Measurements from ENCODE around the gene REV1.
A peak's percentile ranks its signal among the peaks of the same experiment; 100 is the strongest.

The REV1 gene

DNA sequence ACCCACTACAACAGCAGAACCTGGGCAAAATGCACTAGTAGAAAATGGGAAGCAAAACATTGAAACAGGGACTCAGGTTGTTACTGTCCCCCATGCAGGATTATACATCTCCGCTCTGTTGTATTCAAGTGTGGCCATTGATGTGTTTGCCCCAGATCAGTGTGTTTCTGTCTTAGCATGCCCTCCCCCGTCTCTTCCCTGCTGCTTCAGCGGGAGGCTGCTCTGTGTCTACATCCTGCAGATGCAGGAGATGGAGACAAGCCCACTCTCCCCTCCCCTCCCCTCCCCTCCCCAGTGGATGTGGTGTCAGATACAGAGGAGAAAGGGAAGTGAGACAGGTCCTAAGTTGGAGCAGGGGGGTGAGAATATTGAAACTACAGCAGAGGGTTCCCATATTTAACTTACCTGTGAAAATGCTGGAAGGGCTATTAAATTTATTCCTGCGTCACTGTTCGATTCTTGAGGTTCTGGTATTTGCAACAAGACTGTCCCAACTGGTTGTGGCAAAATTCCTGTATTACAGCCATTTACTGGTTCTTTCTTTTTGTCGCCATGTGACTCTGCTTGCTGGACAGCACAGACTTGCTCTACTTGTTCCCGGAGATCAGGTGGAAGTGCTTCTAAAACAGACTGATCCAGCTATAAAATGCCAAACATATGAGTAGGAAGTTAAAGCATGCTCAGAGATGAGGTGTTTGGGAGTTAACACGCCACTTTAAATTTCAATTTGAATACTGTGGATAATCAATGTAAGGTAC lies 85.6 kb downstream of the REV1 start:
- no peak overlapping the region for H2AFZ ChIP-seq (ENCODE audit: low read length, unreplicated experiment)
- no peak overlapping the region for H3K4me3 ChIP-seq (ENCODE audit: low read depth, low read length)
- no peaks in the 10 kb centered on the region for H3K27me3 ChIP-seq (ENCODE audit: insufficient read depth, low read length)
- H3K27ac ChIP-seq (ENCODE audit: low read depth, low read length), result no peak overlapping the region
- peaks cover 13% of the 10 kb centered on the region for H3K4me1 ChIP-seq (ENCODE audit: control insufficient read depth, insufficient read depth, low read length, unreplicated experiment)
- H3K36me3 ChIP-seq (ENCODE audit: insufficient read depth, low read length), result peaks cover 51% of the 10 kb centered on the region
- no peaks in the 10 kb centered on the region for H3K79me2 ChIP-seq (ENCODE audit: control insufficient read depth, insufficient read depth, low read length, unreplicated experiment)

DNA sequence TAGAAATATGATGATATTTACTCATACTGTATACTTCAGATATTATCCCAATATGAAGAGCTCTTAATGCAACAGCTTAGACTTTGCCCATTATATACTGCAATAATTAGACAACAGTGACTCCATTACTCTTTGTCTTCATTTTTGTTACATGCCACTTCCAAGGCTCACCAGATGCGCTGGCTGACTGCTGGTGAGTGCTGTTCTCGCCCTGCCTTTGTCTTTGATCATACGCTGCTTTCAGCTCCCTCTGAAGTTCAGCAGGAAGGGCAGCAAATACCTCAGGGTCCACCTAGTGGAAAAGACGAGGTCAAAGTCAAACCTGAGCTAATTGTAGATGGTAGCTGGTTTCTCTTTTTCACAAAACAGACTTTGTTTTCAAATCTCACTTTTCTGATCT lies 86.3 kb downstream of the REV1 start:
- H3K27ac ChIP-seq (ENCODE audit: low read depth, low read length), result peak overlapping the region; percentile 7; the same call in 1 of the 2 replicates

DNA sequence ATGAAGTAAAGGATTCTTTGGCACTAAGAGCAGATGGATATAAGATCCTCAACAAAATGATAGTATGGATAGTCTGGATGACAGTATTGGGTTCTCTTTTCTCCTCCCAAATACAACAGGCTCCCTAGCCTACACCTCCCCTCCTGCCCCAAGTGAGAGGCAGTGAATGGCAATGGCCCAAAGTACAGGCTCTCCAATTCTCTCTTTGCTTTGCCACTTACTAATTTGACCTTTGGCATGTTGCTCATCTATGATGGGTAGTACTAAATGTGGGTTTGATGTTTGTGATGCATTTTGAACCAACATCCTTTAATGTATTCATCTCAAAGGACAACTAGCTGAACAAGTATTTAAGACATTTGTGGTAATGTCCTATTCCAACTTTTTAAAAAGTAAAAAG lies 86.7 kb downstream of the REV1 start:
- peak overlapping the region; percentile 7; the same call in 1 of the 2 replicates for H3K27ac ChIP-seq (ENCODE audit: low read depth, low read length)
- H3K79me2 ChIP-seq (ENCODE audit: control insufficient read depth, insufficient read depth, low read length, unreplicated experiment), result no peaks in the 10 kb centered on the region
- H3K36me3 ChIP-seq (ENCODE audit: insufficient read depth, low read length), result peaks cover 57% of the 10 kb centered on the region
- H3K27me3 ChIP-seq (ENCODE audit: insufficient read depth, low read length), result no peaks in the 10 kb centered on the region
- H3K4me3 ChIP-seq (ENCODE audit: low read depth, low read length), result no peak overlapping the region
- H3K4me1 ChIP-seq (ENCODE audit: control insufficient read depth, insufficient read depth, low read length, unreplicated experiment), result peaks cover 13% of the 10 kb centered on the region
- H2AFZ ChIP-seq (ENCODE audit: low read length, unreplicated experiment), result no peak overlapping the region

More for the DNA sequence above, 86.3 kb downstream of the REV1 start:
- Histone ChIP-seq H3K4me1 (ENCODE audit: control insufficient read depth, insufficient read depth, low read length, unreplicated experiment) (peaks cover 13% of the 10 kb centered on the region), H2AFZ (ENCODE audit: low read length, unreplicated experiment) (no peak overlapping the region), H3K4me3 (ENCODE audit: low read depth, low read length) (no peak overlapping the region), H3K79me2 (ENCODE audit: control insufficient read depth, insufficient read depth, low read length, unreplicated experiment) (no peaks in the 10 kb centered on the region), H3K27me3 (ENCODE audit: insufficient read depth, low read length) (no peaks in the 10 kb centered on the region), H3K36me3 (ENCODE audit: insufficient read depth, low read length) (peaks cover 56% of the 10 kb centered on the region)

DNA sequence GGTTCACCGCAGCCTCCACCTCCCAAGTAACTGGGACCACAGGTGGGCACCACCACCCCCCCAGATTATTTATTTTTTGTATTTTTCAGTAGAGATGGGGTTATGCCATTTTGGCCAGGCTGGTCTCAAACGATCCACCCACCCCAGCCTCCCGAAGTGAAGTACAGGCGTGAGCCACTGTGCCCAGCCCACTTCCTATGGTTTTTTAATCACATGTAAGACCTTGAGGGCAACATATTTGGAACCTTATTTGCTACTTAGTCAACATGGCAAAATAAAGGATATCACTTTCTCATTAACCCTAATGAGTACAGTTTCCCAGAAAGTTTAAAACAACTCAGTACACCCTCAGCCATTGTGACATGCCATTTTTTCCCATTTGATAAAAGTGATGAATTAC lies 88.0 kb downstream of the REV1 start:
- no peaks in the 10 kb centered on the region for H3K27me3 ChIP-seq (ENCODE audit: insufficient read depth, low read length)
- H2AFZ ChIP-seq (ENCODE audit: low read length, unreplicated experiment), result no peak overlapping the region
- H3K4me1 ChIP-seq (ENCODE audit: control insufficient read depth, insufficient read depth, low read length, unreplicated experiment), result peaks cover 13% of the 10 kb centered on the region
- H3K36me3 ChIP-seq (ENCODE audit: insufficient read depth, low read length), result peaks cover 59% of the 10 kb centered on the region
- no peaks in the 10 kb centered on the region for H3K79me2 ChIP-seq (ENCODE audit: control insufficient read depth, insufficient read depth, low read length, unreplicated experiment)
- H3K4me3 ChIP-seq (ENCODE audit: low read depth, low read length), result no peak overlapping the region
- no peak overlapping the region for H3K27ac ChIP-seq (ENCODE audit: low read depth, low read length)

DNA sequence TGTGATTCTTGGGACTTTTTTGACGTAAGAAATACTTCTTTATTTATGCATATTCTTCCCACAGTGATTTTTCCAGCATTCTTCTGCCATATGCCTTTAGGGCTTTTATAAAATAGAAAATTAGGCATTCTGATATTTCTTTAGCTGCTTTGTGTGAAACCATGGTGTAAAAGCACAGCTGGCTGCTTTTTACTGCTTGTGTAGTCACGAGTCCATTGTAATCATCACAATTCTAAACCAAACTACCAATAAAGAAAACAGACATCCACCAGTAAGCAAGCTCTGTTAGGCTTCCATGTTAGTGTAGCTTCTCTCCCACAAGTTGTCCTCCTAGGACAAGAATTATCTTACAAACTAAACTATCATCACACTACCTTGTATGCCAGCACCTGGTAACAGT lies 90.0 kb downstream of the REV1 start:
- Histone ChIP-seq H3K4me3 (ENCODE audit: low read depth, low read length) (no peak overlapping the region), H3K4me1 (ENCODE audit: control insufficient read depth, insufficient read depth, low read length, unreplicated experiment) (peaks cover 13% of the 10 kb centered on the region), H3K27me3 (ENCODE audit: insufficient read depth, low read length) (no peaks in the 10 kb centered on the region), H3K27ac (ENCODE audit: low read depth, low read length) (no peak overlapping the region), H2AFZ (ENCODE audit: low read length, unreplicated experiment) (no peak overlapping the region), H3K79me2 (ENCODE audit: control insufficient read depth, insufficient read depth, low read length, unreplicated experiment) (no peaks in the 10 kb centered on the region), H3K36me3 (ENCODE audit: insufficient read depth, low read length) (peaks cover 58% of the 10 kb centered on the region)

DNA sequence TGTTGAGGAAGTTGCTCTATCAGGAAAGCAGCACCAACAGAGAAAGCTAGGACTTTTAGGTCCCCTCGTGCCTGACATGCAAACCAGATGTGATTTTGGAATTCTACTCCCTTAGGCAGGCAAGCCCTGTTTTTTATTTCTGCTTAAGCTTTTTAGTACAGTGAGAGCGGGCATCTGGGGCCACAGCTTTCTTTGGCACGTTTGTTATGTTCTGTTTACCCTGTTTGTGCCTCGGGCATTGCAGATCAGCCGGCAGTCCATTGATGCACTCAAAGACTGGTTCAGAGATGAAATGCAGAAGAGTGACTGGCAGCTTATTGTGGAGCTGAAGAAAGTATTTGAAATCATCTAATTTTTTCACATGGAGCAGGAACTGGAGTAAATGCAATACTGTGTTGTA lies 90.8 kb downstream of the REV1 start:
- peaks cover 58% of the 10 kb centered on the region for H3K36me3 ChIP-seq (ENCODE audit: insufficient read depth, low read length)

DNA sequence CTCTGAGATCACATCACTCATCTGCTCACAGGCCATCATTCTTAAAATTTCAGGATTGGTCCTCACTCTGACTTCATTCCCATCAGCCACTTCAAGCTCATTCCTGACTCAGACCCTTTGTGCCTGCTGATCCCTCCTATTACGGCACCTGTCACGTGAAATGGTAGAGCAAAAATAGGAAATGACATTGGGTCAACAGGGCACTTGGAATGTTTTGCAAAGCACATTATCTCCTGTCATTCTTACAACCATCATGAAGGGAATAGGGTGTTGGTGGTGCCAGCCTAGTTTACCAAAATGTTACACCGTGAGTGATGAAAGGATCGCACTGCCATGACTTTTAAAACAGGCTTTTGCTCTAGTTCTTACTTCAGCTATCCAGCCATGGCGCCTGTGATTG lies 91.5 kb downstream of the REV1 start:
- no peak overlapping the region for H2AFZ ChIP-seq (ENCODE audit: low read length, unreplicated experiment)
- no peaks in the 10 kb centered on the region for H3K79me2 ChIP-seq (ENCODE audit: control insufficient read depth, insufficient read depth, low read length, unreplicated experiment)
- H3K27me3 ChIP-seq (ENCODE audit: insufficient read depth, low read length), result no peaks in the 10 kb centered on the region
- no peak overlapping the region for H3K4me3 ChIP-seq (ENCODE audit: low read depth, low read length)
- H3K4me1 ChIP-seq (ENCODE audit: control insufficient read depth, insufficient read depth, low read length, unreplicated experiment), result peaks cover 9% of the 10 kb centered on the region
- H3K27ac ChIP-seq (ENCODE audit: low read depth, low read length), result no peak overlapping the region
- H3K36me3 ChIP-seq (ENCODE audit: insufficient read depth, low read length), result peaks cover 59% of the 10 kb centered on the region

More for the DNA sequence above, 90.8 kb downstream of the REV1 start:
- Histone ChIP-seq H3K79me2 (ENCODE audit: control insufficient read depth, insufficient read depth, low read length, unreplicated experiment) (no peaks in the 10 kb centered on the region), H3K4me1 (ENCODE audit: control insufficient read depth, insufficient read depth, low read length, unreplicated experiment) (peaks cover 13% of the 10 kb centered on the region), H3K27me3 (ENCODE audit: insufficient read depth, low read length) (no peaks in the 10 kb centered on the region), H2AFZ (ENCODE audit: low read length, unreplicated experiment) (no peak overlapping the region), H3K27ac (ENCODE audit: low read depth, low read length) (no peak overlapping the region), H3K4me3 (ENCODE audit: low read depth, low read length) (no peak overlapping the region)

DNA sequence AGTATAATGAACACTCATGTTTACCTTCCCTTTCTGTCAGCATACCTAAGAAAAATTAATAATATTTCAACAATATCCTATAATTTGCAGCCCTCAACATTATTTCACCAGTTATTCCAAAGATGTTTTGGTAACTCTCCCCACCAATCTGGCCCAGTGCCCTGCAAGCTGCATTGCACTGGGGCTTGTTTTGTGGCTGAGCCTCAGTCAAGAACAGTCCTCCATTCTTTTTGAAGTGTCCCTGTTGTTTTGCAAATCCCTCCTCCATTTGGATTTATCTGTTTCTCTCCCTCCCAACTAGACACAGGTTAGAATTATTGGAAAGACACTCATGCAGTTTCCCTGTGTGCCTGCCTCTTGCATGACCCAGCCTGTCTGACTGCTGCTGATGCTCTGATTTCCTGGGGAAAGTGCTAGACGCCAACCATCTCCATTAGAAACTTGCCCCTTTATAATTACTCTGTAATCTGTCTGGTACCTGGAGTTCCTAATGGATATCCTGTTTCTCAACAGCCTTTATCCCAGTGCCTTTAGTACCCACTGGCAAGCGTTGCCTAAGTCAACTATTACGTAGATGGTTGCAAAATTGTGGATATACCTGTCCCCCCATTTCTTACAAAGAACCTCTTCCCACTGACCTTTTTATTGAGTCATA lies 92.4 kb downstream of the REV1 start:
- H2AFZ ChIP-seq (ENCODE audit: low read length, unreplicated experiment), result no peak overlapping the region
- H3K27ac ChIP-seq (ENCODE audit: low read depth, low read length), result no peak overlapping the region
- H3K27me3 ChIP-seq (ENCODE audit: insufficient read depth, low read length), result no peaks in the 10 kb centered on the region
- peaks cover 54% of the 10 kb centered on the region for H3K36me3 ChIP-seq (ENCODE audit: insufficient read depth, low read length)
- H3K4me1 ChIP-seq (ENCODE audit: control insufficient read depth, insufficient read depth, low read length, unreplicated experiment), result no peaks in the 10 kb centered on the region
- H3K4me3 ChIP-seq (ENCODE audit: low read depth, low read length), result no peak overlapping the region
- no peaks in the 10 kb centered on the region for H3K79me2 ChIP-seq (ENCODE audit: control insufficient read depth, insufficient read depth, low read length, unreplicated experiment)

DNA sequence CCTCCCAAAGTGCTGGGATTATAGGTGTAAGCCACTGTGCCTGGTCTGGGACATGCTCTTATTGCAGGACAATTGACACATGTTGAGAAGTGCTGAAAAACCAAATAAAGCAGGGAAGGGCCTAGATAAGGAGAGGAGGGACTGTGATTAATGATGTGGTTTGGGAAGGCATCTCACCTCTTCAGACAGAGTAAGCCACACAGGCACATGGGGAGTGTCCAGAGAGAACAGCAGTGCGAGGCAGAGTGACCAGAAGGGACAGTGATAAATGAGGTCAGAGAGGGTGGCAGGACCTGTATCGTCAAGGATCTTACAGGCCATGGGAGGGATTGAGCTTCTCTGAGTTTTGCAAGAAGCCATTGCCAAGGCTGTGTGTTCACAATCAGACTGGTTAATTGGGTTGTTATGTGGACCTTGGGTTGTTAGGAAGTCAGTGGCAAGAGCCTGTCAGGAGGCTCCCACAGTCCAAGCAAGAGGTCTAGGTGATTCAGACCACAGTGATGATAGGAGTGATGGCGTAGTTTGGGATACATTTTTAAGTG lies 94.2 kb downstream of the REV1 start:
- Histone ChIP-seq H3K4me1 (ENCODE audit: control insufficient read depth, insufficient read depth, low read length, unreplicated experiment) (no peaks in the 10 kb centered on the region), H3K27me3 (ENCODE audit: insufficient read depth, low read length) (no peaks in the 10 kb centered on the region), H3K36me3 (ENCODE audit: insufficient read depth, low read length) (peaks cover 53% of the 10 kb centered on the region), H3K27ac (ENCODE audit: low read depth, low read length) (no peak overlapping the region), H3K4me3 (ENCODE audit: low read depth, low read length) (no peak overlapping the region), H2AFZ (ENCODE audit: low read length, unreplicated experiment) (no peak overlapping the region), H3K79me2 (ENCODE audit: control insufficient read depth, insufficient read depth, low read length, unreplicated experiment) (no peaks in the 10 kb centered on the region)

DNA sequence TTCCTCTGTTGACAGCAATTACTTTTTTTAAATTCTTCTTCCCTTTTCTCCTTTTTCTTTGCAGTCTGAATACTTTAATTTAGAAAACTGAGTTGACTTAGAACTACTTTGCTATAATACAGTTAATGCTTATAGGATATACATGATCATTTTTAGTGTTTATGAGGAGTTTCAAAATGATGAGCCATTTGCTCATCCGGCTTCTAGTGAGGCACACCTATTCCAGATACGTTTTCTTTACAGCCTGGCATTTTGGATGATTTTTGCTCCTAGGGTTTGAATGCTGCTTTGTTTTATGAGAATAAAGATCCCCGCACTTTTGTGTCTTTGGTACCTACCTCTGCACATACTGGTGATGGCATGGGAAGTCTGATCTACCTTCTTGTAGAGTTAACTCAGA lies 99.9 kb downstream of the REV1 start:
- H3K4me3 ChIP-seq (ENCODE audit: low read depth, low read length), result no peak overlapping the region
- peaks cover 23% of the 10 kb centered on the region for H3K36me3 ChIP-seq (ENCODE audit: insufficient read depth, low read length)
- no peaks in the 10 kb centered on the region for H3K79me2 ChIP-seq (ENCODE audit: control insufficient read depth, insufficient read depth, low read length, unreplicated experiment)
- H3K27ac ChIP-seq (ENCODE audit: low read depth, low read length), result no peak overlapping the region; the same call in 1 of the 2 replicates
- H3K27me3 ChIP-seq (ENCODE audit: insufficient read depth, low read length), result no peaks in the 10 kb centered on the region
- H2AFZ ChIP-seq (ENCODE audit: low read length, unreplicated experiment), result no peak overlapping the region
- H3K4me1 ChIP-seq (ENCODE audit: control insufficient read depth, insufficient read depth, low read length, unreplicated experiment), result peaks cover 3% of the 10 kb centered on the region

DNA sequence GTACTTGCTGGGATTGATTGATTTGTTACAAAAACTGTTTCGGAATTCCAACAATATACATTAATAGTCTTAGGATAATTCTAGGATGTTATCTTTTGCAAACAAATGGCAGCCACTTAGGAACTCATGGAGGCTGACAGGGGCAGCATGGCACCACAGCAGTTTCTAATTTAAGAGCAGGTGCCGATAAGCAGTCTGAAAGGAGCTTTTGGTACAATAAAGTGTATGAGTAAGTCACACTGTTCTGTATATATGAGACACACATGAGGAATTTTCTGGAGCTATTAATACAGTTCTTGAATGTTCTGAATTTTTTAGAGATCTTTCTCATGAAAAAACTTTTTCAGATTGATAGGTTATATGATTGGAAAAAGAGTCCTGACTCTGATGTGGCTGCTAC lies 100.4 kb downstream of the REV1 start:
- H3K79me2 ChIP-seq (ENCODE audit: control insufficient read depth, insufficient read depth, low read length, unreplicated experiment), result no peaks in the 10 kb centered on the region
- H3K27me3 ChIP-seq (ENCODE audit: insufficient read depth, low read length), result no peaks in the 10 kb centered on the region
- no peak overlapping the region for H2AFZ ChIP-seq (ENCODE audit: low read length, unreplicated experiment)
- H3K36me3 ChIP-seq (ENCODE audit: insufficient read depth, low read length), result peaks cover 22% of the 10 kb centered on the region
- no peak overlapping the region for H3K4me3 ChIP-seq (ENCODE audit: low read depth, low read length)
- no peak overlapping the region; the same call in 1 of the 2 replicates for H3K27ac ChIP-seq (ENCODE audit: low read depth, low read length)
- H3K4me1 ChIP-seq (ENCODE audit: control insufficient read depth, insufficient read depth, low read length, unreplicated experiment), result peaks cover 3% of the 10 kb centered on the region

Data from ACC112 (cell line).